ENCODE measurements around the gene THADA.
"Not testable (repeated sequence)": the region's sequence is repeated elsewhere in the genome, so short reads cannot be mapped to it uniquely, and the experiment has no call there.

The THADA gene

DNA sequence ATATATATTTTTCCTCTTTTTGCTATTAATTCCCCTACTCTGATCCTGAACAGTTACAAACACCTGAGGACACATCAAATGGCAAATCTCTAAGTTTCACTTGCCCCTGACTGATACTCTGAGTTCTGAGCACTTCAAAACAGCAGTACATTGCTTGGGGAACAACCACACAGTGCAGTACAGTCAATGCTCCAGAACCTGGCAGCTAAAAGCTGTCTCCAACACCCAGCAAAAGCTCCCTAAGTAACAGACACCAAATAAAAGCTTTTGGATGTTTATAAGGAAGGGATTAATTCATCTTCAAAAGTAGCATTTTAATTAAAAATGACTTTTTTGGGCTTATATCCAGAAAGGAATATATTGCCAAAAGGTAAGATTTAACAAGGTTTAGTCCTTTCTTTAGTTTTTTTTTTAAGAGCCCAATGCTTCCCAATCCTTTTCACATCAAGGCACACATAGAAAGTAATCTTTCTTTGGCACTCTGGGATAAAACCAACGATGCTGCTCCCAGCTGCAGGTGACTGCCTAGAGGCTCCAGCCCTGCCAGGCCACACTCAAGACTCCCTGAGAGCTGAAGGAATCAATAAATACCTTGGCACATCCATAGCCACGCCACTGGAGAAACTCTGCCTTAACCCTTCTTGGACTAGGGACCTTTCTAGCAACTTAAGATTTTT is 204.5 kb downstream of the THADA start:
- H3K4me3 ChIP-seq (ENCODE audit: low read length), result no peak overlapping the region
- no peak for TF ChIP-seq CTCF (conservative IDR thresholded peaks at IDR 0.05; ENCODE audit: low read depth, low read length)
- no peak for DNase-seq (ENCODE audit: low read depth)

GRCh38 chr2:43389581-43390466 is 206.0 kb downstream of the THADA start:
- DNase-seq (ENCODE audit: low read depth), result no peak
- no peak for TF ChIP-seq CTCF (conservative IDR thresholded peaks at IDR 0.05; ENCODE audit: low read depth, low read length)
- no peak overlapping the region for H3K4me3 ChIP-seq (ENCODE audit: low read length)

DNA sequence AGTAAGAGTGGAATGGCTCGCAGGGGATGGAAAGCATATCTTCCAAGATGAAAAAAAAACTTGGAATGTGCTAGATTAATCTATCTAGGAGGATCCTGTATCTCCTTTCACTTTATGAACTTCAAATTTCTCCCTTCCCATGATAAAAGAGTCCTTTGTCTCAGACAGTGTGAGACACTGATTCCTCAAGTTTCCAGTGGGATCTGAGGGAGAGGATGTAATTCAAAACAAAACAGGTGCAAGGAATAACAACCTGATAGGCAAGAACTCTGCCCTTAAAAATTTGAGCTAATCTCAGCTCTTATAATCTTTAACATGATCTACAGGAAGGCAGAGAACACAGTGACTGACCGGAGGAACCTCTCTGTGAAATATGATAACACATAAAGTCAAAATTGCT is 207.5 kb downstream of the THADA start:
- DNase-seq (ENCODE audit: low read depth), result no peak
- no peak for TF ChIP-seq CTCF (conservative IDR thresholded peaks at IDR 0.05; ENCODE audit: low read depth, low read length)

DNA sequence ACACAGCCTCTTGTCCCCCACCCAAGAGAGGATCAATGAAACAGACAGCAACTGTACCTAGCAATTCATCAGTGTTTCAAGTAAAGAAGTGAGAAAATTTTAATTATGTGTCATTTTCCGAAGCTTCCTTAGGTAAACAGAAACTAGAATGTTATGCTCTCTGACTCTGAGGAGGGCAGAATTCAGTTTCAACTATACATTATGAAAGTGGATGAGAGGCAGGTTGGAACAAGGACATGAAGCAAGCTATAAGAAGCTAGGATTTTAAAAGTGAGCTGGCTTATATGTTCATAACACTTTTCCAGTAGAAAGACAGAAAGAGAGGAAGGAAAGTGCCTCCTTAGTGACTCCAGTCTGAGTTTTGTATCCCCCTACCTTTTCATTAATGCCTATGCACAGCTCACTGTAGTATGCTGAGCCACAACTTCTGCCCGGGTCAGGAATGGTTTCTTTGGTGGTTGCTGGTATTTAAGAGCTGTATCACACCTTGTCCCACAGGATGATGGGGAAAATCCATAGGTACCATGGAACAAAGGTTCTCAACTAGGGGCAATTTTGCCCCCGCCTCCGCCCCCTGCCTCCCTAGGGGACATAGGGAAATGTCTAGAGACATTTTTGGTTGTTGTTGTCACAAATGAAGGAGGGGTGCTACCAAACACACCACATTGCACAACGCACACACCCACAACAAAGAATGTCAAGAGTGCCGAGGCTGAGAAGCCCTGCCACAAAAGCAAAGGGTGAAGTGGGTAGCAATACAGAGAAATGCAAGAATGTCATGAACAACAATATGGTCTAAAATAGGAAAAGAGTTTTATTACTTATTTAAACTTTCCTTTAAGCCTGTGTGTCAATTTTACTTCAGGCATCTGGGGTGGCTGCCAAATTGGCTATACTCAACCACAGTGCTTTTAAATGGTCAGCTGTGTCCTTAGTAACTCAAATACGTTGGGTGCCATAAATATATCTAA is 208.5 kb downstream of the THADA start:
- TF ChIP-seq CTCF (conservative IDR thresholded peaks at IDR 0.05; ENCODE audit: low read depth, low read length), result no peak
- no peak for DNase-seq (ENCODE audit: low read depth)
- H3K4me3 ChIP-seq (ENCODE audit: low read length), result no peak overlapping the region

More for the DNA sequence above, 207.5 kb downstream of the THADA start:
- H3K4me3 ChIP-seq (ENCODE audit: low read length), result no peak overlapping the region

GRCh38 chr2:43386679-43387078 is 209.2 kb downstream of the THADA start:
- H3K4me3 ChIP-seq (ENCODE audit: low read length); DNase-seq (ENCODE audit: low read depth): not testable (repeated sequence)

- no peak for DNase-seq (ENCODE audit: low read depth)
- TF ChIP-seq CTCF (conservative IDR thresholded peaks at IDR 0.05; ENCODE audit: low read depth, low read length), result no peak
- H3K4me3 ChIP-seq (ENCODE audit: low read length), result no peak overlapping the region
Measured at GRCh38 chr2:43384143-43384542, 211.7 kb downstream of the THADA start.

- TF ChIP-seq CTCF (conservative IDR thresholded peaks at IDR 0.05; ENCODE audit: low read depth, low read length), result no peak
- no peak overlapping the region for H3K4me3 ChIP-seq (ENCODE audit: low read length)
- DNase-seq (ENCODE audit: low read depth), result no peak
Measured at GRCh38 chr2:43383533-43383932, 212.3 kb downstream of the THADA start.

Measured in retinal pigment epithelial cell (primary cell).